IMR-90 (cell line): ENCODE data around the gene PREB.

ENCODE experiments used
- POLR2A ChIP-seq: IDR thresholded peaks from 2 replicates; pipeline ENCODE4 v1.6.1; 2012; ENCODE audit warnings: mild to moderate bottlenecking, low read depth, low read length
- RAD21 ChIP-seq: IDR thresholded peaks from 2 replicates; pipeline ENCODE4 v1.6.1; 2012; ENCODE audit warnings: low read length, improper control_type of control experiment
- SMC3 ChIP-seq: fragments of 150-350 bp; IDR thresholded peaks from 2 replicates; pipeline ENCODE4 v1.6.1; 2016; ENCODE audit warnings: low read depth, mild to moderate bottlenecking, antibody characterized with exemption, low read length, moderate library complexity
- TF ChIP-seq, protein P1 (sequence below): conservative IDR thresholded peaks from 2 replicates; pipeline ENCODE4 v1.5.1; 2012; ENCODE audit warnings: mild to moderate bottlenecking, low read depth, low read length, improper control_type of control experiment

DNA sequence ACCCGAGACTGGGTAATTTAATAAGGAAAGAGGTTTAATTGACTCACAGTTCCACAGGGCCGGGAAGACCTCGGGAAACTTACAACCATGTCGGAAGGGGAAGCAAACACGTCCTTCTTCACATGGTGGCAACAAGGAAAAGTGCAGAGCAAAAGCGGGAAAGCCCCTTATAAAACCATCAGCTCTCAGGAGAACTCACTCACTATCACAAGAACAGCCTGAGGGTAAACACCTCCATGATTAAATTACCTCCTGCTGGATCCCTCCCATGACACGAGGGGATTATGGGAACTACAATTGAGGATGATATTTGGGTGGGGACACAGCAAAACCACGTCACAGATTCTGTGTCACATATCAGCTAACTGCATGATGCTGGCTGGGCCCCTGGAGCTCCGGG lies 25.8 kb upstream of the PREB start:
- TF ChIP-seq, protein P1, sequence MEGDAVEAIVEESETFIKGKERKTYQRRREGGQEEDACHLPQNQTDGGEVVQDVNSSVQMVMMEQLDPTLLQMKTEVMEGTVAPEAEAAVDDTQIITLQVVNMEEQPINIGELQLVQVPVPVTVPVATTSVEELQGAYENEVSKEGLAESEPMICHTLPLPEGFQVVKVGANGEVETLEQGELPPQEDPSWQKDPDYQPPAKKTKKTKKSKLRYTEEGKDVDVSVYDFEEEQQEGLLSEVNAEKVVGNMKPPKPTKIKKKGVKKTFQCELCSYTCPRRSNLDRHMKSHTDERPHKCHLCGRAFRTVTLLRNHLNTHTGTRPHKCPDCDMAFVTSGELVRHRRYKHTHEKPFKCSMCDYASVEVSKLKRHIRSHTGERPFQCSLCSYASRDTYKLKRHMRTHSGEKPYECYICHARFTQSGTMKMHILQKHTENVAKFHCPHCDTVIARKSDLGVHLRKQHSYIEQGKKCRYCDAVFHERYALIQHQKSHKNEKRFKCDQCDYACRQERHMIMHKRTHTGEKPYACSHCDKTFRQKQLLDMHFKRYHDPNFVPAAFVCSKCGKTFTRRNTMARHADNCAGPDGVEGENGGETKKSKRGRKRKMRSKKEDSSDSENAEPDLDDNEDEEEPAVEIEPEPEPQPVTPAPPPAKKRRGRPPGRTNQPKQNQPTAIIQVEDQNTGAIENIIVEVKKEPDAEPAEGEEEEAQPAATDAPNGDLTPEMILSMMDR, result no peak
- TF ChIP-seq SMC3, result no peak
- TF ChIP-seq POLR2A, result no peak
- no peak for TF ChIP-seq RAD21
